H9 (cell line): Measurements from ENCODE around the gene ACSM5. TPM values are rescaled to one million over a fixed set of nuclear protein-coding genes. Genes with fewer than 3 reads are reported as not detected.

ENCODE experiments used
- DNase-seq: peaks from one replicate; pipeline ENCODE4 v3.0.0-alpha.2; 2017
- H2AFZ ChIP-seq: one replicate; pipeline ENCODE4 v1.6.1; 2013; ENCODE audit warnings: mild to moderate bottlenecking, low read length, control low read depth, moderate library complexity
- H2AK5ac ChIP-seq: 2 replicates; pipeline ENCODE4 v1.6.1; 2013; ENCODE audit warnings: low read length, control low read depth, mixed read lengths; ENCODE audit not compliant: insufficient read length
- H2BK120ac ChIP-seq: one replicate; pipeline ENCODE4 v1.6.1; 2013; ENCODE audit warnings: low read depth, mild to moderate bottlenecking, low read length, control low read depth, inconsistent platforms; ENCODE audit not compliant: poor library complexity, severe bottlenecking
- H2BK12ac ChIP-seq: 2 replicates; pipeline ENCODE4 v1.6.1; 2013; ENCODE audit warnings: low read length, control low read depth, mixed read lengths, low read depth; ENCODE audit not compliant: insufficient read length
- H2BK15ac ChIP-seq: 2 replicates; pipeline ENCODE4 v1.6.1; 2013; ENCODE audit warnings: low read depth, low read length, control low read depth
- H2BK20ac ChIP-seq: one replicate; pipeline ENCODE4 v1.6.1; 2013; ENCODE audit warnings: low read depth, mild to moderate bottlenecking, low read length, control low read depth, inconsistent platforms; ENCODE audit not compliant: poor library complexity, severe bottlenecking
- H2BK5ac ChIP-seq: 2 replicates; pipeline ENCODE4 v1.6.1; 2013; ENCODE audit warnings: low read length, control low read depth, mixed read lengths; ENCODE audit not compliant: insufficient read length
- H3K14ac ChIP-seq: 2 replicates; pipeline ENCODE4 v1.6.1; 2013; ENCODE audit warnings: low read length, control low read depth; ENCODE audit not compliant: insufficient read depth
- H3K18ac ChIP-seq: 2 replicates; pipeline ENCODE4 v1.6.1; 2013; ENCODE audit warnings: low read depth, mild to moderate bottlenecking, mixed read lengths, low read length, control low read depth; ENCODE audit not compliant: insufficient read length
- H3K23ac ChIP-seq: 2 replicates; pipeline ENCODE4 v1.6.1; 2013; ENCODE audit warnings: low read length, control low read depth, mixed read lengths, low read depth; ENCODE audit not compliant: insufficient read length
- H3K23me2 ChIP-seq: 2 replicates; pipeline ENCODE4 v1.6.1; 2013; ENCODE audit warnings: low read depth, mild to moderate bottlenecking, mixed read lengths, low read length, control low read depth; ENCODE audit not compliant: insufficient read length, poor library complexity, severe bottlenecking
- H3K27ac ChIP-seq: 2 replicates; pipeline ENCODE4 v1.5.1; 2013; ENCODE audit warnings: low read length, control low read depth, mixed read lengths, low read depth; ENCODE audit not compliant: insufficient read length
- H3K27me3 ChIP-seq: 2 replicates; pipeline ENCODE4 v1.6.1; 2013; ENCODE audit warnings: low read length, control low read depth, inconsistent platforms; ENCODE audit not compliant: insufficient read depth
- H3K4ac ChIP-seq: 2 replicates; pipeline ENCODE4 v1.6.1; 2013; ENCODE audit warnings: low read depth, mild to moderate bottlenecking, control low read depth, inconsistent platforms, low read length, moderate library complexity
- H3K4me1 ChIP-seq: 2 replicates; pipeline ENCODE4 v1.6.1; 2013; ENCODE audit warnings: low read length, control low read depth, inconsistent platforms; ENCODE audit not compliant: insufficient read depth
- H3K4me2 ChIP-seq: 2 replicates; pipeline ENCODE4 v1.6.1; 2013; ENCODE audit warnings: low read length, control low read depth, mixed read lengths; ENCODE audit not compliant: insufficient read length, insufficient read depth
- H3K56ac ChIP-seq: 2 replicates; pipeline ENCODE4 v1.6.1; 2013; ENCODE audit warnings: low read depth, mild to moderate bottlenecking, mixed read lengths, low read length, control low read depth; ENCODE audit not compliant: insufficient read length
- H3K79me1 ChIP-seq: 2 replicates; pipeline ENCODE4 v1.6.1; 2013; ENCODE audit warnings: low read depth, mild to moderate bottlenecking, moderate library complexity, low read length, control low read depth, inconsistent platforms; ENCODE audit not compliant: insufficient read depth, poor library complexity, severe bottlenecking
- H3K79me2 ChIP-seq: 2 replicates; pipeline ENCODE4 v1.6.1; 2013; ENCODE audit warnings: low read length, control low read depth, inconsistent platforms; ENCODE audit not compliant: insufficient read depth
- H3K9ac ChIP-seq: 2 replicates; pipeline ENCODE4 v1.6.1; 2013; ENCODE audit warnings: low read length, control low read depth, mixed read lengths; ENCODE audit not compliant: insufficient read length; ENCODE audit errors: extremely low read depth
- H3K9me3 ChIP-seq: one replicate; pipeline ENCODE4 v1.6.1; 2013; ENCODE audit warnings: low read depth, low read length, inconsistent platforms; ENCODE audit not compliant: control insufficient read depth
- H3T11ph ChIP-seq: one replicate; pipeline ENCODE4 v1.6.1; 2013; ENCODE audit warnings: mild to moderate bottlenecking, low read length, control low read depth, inconsistent platforms
- H4K20me1 ChIP-seq: one replicate; pipeline ENCODE4 v1.6.1; 2013; ENCODE audit not compliant: control insufficient read depth, insufficient read length, insufficient read depth
- H4K5ac ChIP-seq: 2 replicates; pipeline ENCODE4 v1.6.1; 2013; ENCODE audit warnings: low read depth, mild to moderate bottlenecking, mixed read lengths, low read length, control low read depth; ENCODE audit not compliant: insufficient read length
- H4K8ac ChIP-seq: replicated peaks from 2 replicates; pipeline ENCODE4 v1.6.1; 2013; ENCODE audit warnings: low read length, control low read depth, mixed read lengths, low read depth; ENCODE audit not compliant: insufficient read length
- H4K91ac ChIP-seq: 2 replicates; pipeline ENCODE4 v1.6.1; 2013; ENCODE audit warnings: low read depth, mild to moderate bottlenecking, moderate library complexity, mixed read lengths, low read length, control low read depth; ENCODE audit not compliant: insufficient read length
- H3K27ac Mint-ChIP-seq, 3 experiments: 2 replicates in 2 of 3; 3 replicates in 1 of 3; pipeline ENCODE4 v1.8.0; 2020 to 2021; ENCODE audit warnings: mixed read lengths in 3 of 3, mild to moderate bottlenecking in 1 of 3, moderate library complexity in 1 of 3
- H3K27me3 Mint-ChIP-seq: 2 replicates; pipeline ENCODE4 v1.8.0; 2021; ENCODE audit warnings: low read depth, mild to moderate bottlenecking, moderate library complexity, mixed read lengths
- H3K36me3 Mint-ChIP-seq, 3 experiments: 2 replicates in 2 of 3; 3 replicates in 1 of 3; pipeline ENCODE4 v1.8.0; 2020 to 2021; ENCODE audit warnings: low read depth in 3 of 3, mixed read lengths in 3 of 3; ENCODE audit not compliant: insufficient read depth in 1 of 3
- H3K4me1 Mint-ChIP-seq, 2 experiments: 2 replicates each; pipeline ENCODE4 v1.8.0; 2020; ENCODE audit warnings: mixed read lengths in 2 of 2
- H3K4me3 Mint-ChIP-seq, 2 experiments: 2 replicates in 1 of 2; 3 replicates in 1 of 2; pipeline ENCODE4 v1.8.0; 2020 to 2021; ENCODE audit warnings: mild to moderate bottlenecking in 2 of 2, mixed read lengths in 2 of 2, moderate library complexity in 1 of 2
- H3K9me3 Mint-ChIP-seq, 2 experiments: 2 replicates in 1 of 2; 3 replicates in 1 of 2; pipeline ENCODE4 v1.8.0; 2020; ENCODE audit warnings: mild to moderate bottlenecking in 2 of 2, mixed read lengths in 2 of 2, moderate library complexity in 1 of 2
- WGBS: extraction: QIAGEN DNeasy Blood & Tissue Kit; methylation state at CpG from one replicate; pipeline ENCODE4 v1.1.7; 2013; ENCODE audit warnings: missing lambda C conversion rate, low lambda C conversion rate, mixed read lengths; ENCODE audit not compliant: insufficient read length; ENCODE audit errors: extremely low coverage; 5-methylcytosine and 5-hydroxymethylcytosine counted together
- total RNA-seq: library from RNA; stranded (reverse); gene quantifications from 2 replicates; pipeline ENCODE4 v1.2.1, GENCODE V29; 2021
- TF ChIP-seq, protein P1 (sequence below): fragments of 200-600 bp; sonication (generic); conservative IDR thresholded peaks from 3 replicates; pipeline ENCODE4 v1.8.0; 2021; ENCODE audit warnings: antibody characterized with exemption, mild to moderate bottlenecking

Gene ACSM5
- total RNA-seq, 1 experiment from 2014 or later: not detected

GRCh38 chr16:20395946-20396345, 13.4 kb upstream of the ACSM5 start:
- Histone ChIP-seq H2AFZ (no peak overlapping the region), H3K9me3 (no peaks in the 10 kb centered on the region), H4K91ac (no peak overlapping the region), H3K27ac (no peak overlapping the region), H3K23ac (no peak overlapping the region), H3K4me2 (no peak overlapping the region), H3K27me3 (no peaks in the 10 kb centered on the region), H3K56ac (no peak overlapping the region), H2BK20ac (no peak overlapping the region), H4K8ac (no peak overlapping the region), H4K5ac (no peak overlapping the region), H3K23me2 (no peaks in the 10 kb centered on the region), H2BK12ac (no peak overlapping the region), H2AK5ac (no peak overlapping the region), H3K4me1 (no peaks in the 10 kb centered on the region), H2BK15ac (no peak overlapping the region), H4K20me1 (no peaks in the 10 kb centered on the region), H3K9ac (no peak overlapping the region), H3K79me1 (no peaks in the 10 kb centered on the region), H3K4ac (no peak overlapping the region), H3K18ac (no peak overlapping the region), H2BK120ac (no peak overlapping the region), H3K14ac (no peak overlapping the region), H2BK5ac (no peak overlapping the region), H3K79me2 (no peaks in the 10 kb centered on the region), H3T11ph (no peak overlapping the region)
- Mint-ChIP-seq H3K9me3 (no peaks in the 10 kb centered on the region), H3K36me3 (no peaks in the 10 kb centered on the region), H3K4me3 (no peak overlapping the region), H3K27me3 (no peaks in the 10 kb centered on the region), H3K4me1 (peaks cover 4 to 6% of the 10 kb centered on the region in 2 experiments), H3K27ac (no peak overlapping the region)
- TF ChIP-seq, protein P1, sequence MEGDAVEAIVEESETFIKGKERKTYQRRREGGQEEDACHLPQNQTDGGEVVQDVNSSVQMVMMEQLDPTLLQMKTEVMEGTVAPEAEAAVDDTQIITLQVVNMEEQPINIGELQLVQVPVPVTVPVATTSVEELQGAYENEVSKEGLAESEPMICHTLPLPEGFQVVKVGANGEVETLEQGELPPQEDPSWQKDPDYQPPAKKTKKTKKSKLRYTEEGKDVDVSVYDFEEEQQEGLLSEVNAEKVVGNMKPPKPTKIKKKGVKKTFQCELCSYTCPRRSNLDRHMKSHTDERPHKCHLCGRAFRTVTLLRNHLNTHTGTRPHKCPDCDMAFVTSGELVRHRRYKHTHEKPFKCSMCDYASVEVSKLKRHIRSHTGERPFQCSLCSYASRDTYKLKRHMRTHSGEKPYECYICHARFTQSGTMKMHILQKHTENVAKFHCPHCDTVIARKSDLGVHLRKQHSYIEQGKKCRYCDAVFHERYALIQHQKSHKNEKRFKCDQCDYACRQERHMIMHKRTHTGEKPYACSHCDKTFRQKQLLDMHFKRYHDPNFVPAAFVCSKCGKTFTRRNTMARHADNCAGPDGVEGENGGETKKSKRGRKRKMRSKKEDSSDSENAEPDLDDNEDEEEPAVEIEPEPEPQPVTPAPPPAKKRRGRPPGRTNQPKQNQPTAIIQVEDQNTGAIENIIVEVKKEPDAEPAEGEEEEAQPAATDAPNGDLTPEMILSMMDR: no peak
- DNase-seq: no peak
- no CpG with 5 or more reads among the region's 2 CpGs for WGBS
